NT2/D1 (cell line): ENCODE data around the gene CDYL2.

Source experiments
- YY1 ChIP-seq: IDR thresholded peaks from 2 replicates; pipeline ENCODE4 v1.6.1; 2011; ENCODE audit not compliant: insufficient read length, insufficient read depth
- ZNF274 ChIP-seq: IDR thresholded peaks from 2 replicates; pipeline ENCODE4 v1.6.1; 2011; ENCODE audit warnings: mild to moderate bottlenecking, low read depth, low read length

- TF ChIP-seq ZNF274 (no peak), YY1 (no peak)
These were observed 177.3 kb downstream of the CDYL2 start for GRCh38 chr16:80627108-80627507.
